Fibroblast of villous mesenchyme (primary cell): ENCODE results near the gene SMIM35. TPM values are rescaled to one million over a fixed set of nuclear protein-coding genes. Genes with fewer than 3 reads are reported as not detected.

Experiments
- DNase-seq: peaks from one replicate; pipeline ENCODE4 v3.0.0-alpha.2; 2010; ENCODE audit warnings: low read depth
- H3K4me3 ChIP-seq: 2 replicates; pipeline ENCODE4 v1.5.1; 2011; ENCODE audit warnings: low read depth, mild to moderate bottlenecking, low read length
- total RNA-seq: library from RNA; depleted of rRNA; stranded (reverse); fragments of >200 nt; gene quantifications from 2 replicates; pipeline ENCODE4 v1.2.3, GENCODE V29; 2012
- TF ChIP-seq, protein P1 (sequence below): IDR thresholded peaks from 2 replicates; pipeline ENCODE4 v1.5.1; 2012; ENCODE audit warnings: low read depth, mild to moderate bottlenecking, low read length; ENCODE audit not compliant: insufficient read depth

Gene SMIM35
- total RNA-seq, 1 donor, result not detected

DNA sequence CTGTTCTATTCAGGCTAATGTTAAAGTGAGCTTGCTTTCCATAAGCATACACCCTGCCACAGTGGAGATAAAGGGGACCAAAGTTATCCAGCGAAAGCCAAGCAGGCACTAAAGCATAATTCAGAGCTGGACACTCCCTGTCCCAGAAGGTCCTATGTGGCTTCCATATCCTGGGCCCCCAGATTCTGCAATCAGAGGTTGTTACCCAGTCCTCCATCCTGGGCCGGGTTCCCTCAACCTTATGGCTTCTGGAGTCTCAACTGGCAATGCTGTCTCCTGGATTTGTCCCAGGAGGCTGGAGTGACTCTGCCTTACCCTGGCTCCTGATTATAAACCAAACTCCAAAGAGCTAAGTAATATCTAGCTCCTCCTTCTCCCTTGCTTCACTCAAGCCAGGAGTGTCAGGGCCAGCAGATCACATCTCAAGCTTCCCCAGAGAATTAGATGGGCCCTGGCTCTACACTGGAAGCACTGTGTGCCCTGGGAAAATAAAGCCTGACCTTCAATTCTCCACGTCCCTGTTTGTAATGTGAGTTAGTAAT is 14.0 kb upstream of the SMIM35 start:
- H3K4me3 ChIP-seq, result no peak overlapping the region
- no peak for DNase-seq
- TF ChIP-seq, protein P1, sequence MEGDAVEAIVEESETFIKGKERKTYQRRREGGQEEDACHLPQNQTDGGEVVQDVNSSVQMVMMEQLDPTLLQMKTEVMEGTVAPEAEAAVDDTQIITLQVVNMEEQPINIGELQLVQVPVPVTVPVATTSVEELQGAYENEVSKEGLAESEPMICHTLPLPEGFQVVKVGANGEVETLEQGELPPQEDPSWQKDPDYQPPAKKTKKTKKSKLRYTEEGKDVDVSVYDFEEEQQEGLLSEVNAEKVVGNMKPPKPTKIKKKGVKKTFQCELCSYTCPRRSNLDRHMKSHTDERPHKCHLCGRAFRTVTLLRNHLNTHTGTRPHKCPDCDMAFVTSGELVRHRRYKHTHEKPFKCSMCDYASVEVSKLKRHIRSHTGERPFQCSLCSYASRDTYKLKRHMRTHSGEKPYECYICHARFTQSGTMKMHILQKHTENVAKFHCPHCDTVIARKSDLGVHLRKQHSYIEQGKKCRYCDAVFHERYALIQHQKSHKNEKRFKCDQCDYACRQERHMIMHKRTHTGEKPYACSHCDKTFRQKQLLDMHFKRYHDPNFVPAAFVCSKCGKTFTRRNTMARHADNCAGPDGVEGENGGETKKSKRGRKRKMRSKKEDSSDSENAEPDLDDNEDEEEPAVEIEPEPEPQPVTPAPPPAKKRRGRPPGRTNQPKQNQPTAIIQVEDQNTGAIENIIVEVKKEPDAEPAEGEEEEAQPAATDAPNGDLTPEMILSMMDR, result no peak

DNA sequence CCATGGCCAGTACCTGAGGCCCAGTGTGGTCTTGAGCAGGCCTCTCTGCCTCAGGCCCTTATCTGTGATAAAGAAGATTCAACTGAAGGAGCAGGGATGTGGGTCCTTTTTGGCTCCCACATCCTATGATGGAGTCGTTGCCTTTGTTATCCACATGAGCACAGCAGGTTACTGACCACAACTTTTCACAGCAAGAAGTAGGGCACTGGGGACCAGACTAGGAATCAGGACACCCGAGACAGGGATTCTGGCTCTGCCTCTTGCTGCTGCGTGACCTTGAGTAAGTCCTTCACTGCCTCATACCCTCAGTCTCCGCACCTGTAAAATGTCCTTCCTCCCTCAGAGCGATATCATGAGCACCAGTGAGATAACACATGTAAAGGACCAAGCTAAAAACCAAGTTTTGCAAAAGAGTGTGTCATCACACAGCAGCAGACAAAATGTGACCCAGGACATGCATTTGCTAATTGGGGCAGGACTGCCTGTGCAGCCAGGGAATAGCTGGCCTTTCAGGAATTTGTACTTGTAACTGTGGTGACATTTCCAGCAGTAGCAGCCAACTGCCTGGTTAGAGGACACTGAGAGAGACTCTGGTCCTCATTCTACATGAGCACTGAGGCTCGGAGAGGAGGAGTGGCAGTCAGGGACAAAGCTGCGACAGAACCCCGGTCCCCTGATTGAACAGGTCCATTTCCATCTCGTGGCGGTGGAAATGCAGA is 13.2 kb upstream of the SMIM35 start:
- TF ChIP-seq, protein P1, result no peak
- H3K4me3 ChIP-seq, result no peak overlapping the region
- DNase-seq, result no peak

DNA sequence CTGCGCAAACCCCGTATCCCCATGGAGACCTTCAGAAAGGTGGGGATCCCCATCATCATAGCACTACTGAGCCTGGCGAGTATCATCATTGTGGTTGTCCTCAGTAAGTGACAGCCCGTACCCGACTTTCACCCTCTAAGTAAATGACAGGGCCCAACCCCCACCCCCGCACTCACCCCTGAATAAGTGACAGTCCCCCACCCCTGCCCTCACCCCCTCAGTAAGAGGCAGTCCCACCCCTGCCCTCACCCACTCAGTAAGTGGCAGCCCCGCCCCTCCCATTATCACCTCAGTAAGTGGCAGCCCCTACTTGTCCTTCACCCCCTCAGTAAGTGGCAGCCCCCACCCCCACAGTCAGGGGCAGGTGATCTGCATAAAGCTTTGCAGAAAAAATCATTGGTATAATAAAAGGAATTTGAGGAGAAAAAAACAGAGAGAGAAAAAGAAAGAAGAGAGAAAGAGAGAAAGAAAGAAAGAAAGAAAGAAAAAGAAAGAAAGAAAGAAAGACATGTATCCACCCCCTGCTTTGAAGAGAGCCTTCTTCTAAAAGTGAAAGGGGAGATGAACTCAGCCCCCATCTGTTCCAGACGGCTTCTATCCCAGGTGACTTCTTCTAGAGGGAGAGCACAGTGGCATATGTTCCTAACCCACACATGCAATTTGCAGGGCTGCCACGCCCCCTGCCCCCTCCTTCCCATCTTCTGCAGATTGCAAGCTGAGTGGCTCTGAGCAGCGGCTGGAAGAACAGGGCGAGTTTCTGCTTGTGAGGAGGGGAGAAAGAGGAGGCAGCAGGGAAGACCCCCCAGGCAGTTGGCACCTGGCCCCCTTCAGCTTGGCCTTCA is 12.5 kb upstream of the SMIM35 start:
- H3K4me3 ChIP-seq, result no peak overlapping the region
- TF ChIP-seq, protein P1, result no peak
- DNase-seq, result no peak

DNA sequence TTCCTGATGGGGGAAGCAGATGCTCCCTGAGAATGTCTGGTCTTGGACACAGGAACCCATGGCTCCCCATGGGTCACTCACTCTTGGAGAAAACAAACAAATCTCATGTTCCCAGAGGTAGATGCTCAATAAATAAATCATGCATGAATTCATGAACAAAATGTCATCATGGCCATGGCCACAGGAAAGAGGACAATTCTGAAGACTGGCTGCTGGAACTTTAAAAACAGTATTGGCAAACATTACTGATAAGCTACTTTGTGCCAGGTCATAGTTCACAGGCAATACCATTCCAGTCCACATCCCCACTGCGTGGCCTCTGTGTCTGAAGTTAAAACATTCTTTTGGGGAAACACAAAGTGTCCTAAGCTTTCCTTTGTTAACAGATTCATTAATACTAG is 9.2 kb upstream of the SMIM35 start:
- no peak for DNase-seq
- H3K4me3 ChIP-seq, result no peak overlapping the region
- TF ChIP-seq, protein P1, result no peak

DNA sequence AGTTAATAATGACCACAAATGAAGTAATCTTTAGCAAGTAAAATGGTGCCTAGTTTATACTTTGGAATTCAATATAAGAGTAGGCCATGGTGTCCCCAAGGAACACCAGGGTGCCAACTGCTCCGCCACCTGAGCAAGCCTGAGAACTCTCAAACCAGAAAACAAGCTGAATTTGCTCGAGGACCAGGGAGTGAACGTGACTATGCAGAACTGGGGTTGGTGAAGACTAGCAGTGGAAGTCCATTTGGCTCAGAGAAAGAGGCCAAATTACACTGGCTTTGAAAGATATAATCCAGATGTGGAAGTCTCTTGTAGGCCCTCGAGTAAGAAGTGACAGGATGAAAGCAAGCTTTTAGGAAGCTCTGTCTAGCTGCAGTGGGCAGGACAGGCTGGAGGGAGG is 8.7 kb upstream of the SMIM35 start:
- TF ChIP-seq, protein P1, result no peak
- no peak overlapping the region for H3K4me3 ChIP-seq
- DNase-seq, result no peak

DNA sequence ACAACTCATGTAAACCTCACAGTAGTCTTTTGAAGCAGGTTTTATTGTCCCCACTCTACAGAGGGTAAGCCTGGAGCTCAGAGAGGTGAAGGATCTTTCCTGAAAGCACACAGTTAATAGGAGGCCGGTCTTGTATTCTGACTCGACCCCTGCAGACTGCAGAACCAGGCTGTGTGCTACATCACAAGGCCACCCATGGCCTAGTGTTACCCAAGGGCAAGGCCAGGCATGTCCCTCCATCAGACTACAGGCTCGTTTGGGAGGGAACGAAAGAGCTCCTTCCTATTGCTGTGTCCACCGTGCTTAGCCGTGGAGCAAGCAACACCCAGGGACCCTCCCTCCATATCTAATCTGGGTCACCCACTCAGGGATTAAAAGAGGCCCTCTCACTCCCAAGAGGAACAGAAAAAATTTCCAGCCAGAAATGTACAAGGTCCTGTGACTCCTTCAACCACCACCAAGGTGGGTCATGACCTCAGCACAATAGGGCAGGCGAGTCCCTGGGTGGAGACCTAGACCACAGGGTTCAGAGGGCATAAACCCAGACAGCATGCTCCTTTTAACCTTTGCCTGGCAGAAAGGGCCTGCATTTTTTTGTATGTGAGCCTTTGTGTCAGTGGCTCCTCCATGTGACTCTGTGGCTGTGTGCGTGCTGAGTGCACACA is 6.3 kb upstream of the SMIM35 start:
- TF ChIP-seq, protein P1, result no peak
- no peak overlapping the region for H3K4me3 ChIP-seq
- no peak for DNase-seq
